ENCODE results near the gene SAYSD1.

The SAYSD1 gene

GRCh38 chr6:39060467-39061160 lies 54.4 kb downstream of the SAYSD1 start:
- no peak overlapping the region for H3K27ac ChIP-seq
- H3K9ac ChIP-seq = no peak overlapping the region
- no peaks in the 10 kb centered on the region for H3K4me1 ChIP-seq
- no peak overlapping the region for H3K4me2 ChIP-seq
- no peaks in the 10 kb centered on the region for H3K27me3 ChIP-seq
- H3K9me3 ChIP-seq = no peaks in the 10 kb centered on the region
- peaks cover 12% of the 10 kb centered on the region; the same call in 1 of the 2 replicates for H4K20me1 ChIP-seq
- no peak overlapping the region for H3K4me3 ChIP-seq
- no peak for TF ChIP-seq Cebpa-rat (IDR thresholded peaks at IDR 0.05)
- peaks cover 49% of the 10 kb centered on the region for H3K36me3 ChIP-seq

- Histone ChIP-seq H3K9ac (no peak overlapping the region), H3K4me2 (no peak overlapping the region), H3K9me3 (no peaks in the 10 kb centered on the region), H4K20me1 (peaks cover 17% of the 10 kb centered on the region; the same call in 1 of the 2 replicates), H3K4me3 (no peak overlapping the region), H3K4me1 (no peaks in the 10 kb centered on the region), H3K27ac (no peak overlapping the region), H3K36me3 (peaks cover 47% of the 10 kb centered on the region), H3K27me3 (no peaks in the 10 kb centered on the region)
- no peak for TF ChIP-seq Cebpa-rat (IDR thresholded peaks at IDR 0.05)
Measured at GRCh38 chr6:39059496-39060310, 55.3 kb downstream of the SAYSD1 start.

GRCh38 chr6:39058471-39059147 lies 56.4 kb downstream of the SAYSD1 start:
- Histone ChIP-seq H3K27ac (no peak overlapping the region), H3K27me3 (no peaks in the 10 kb centered on the region), H3K4me1 (no peaks in the 10 kb centered on the region), H3K36me3 (peaks cover 49% of the 10 kb centered on the region), H3K9me3 (no peaks in the 10 kb centered on the region), H3K4me2 (no peak overlapping the region), H3K4me3 (no peak overlapping the region), H3K9ac (no peak overlapping the region), H4K20me1 (peaks cover 28% of the 10 kb centered on the region; the same call in 1 of the 2 replicates)
- no peak for TF ChIP-seq Cebpa-rat (IDR thresholded peaks at IDR 0.05)

GRCh38 chr6:39057251-39058155 lies 57.5 kb downstream of the SAYSD1 start:
- Histone ChIP-seq H3K9ac (no peak overlapping the region), H3K4me2 (no peak overlapping the region), H3K4me1 (peaks cover 3% of the 10 kb centered on the region), H3K9me3 (no peaks in the 10 kb centered on the region), H3K27ac (no peak overlapping the region), H3K36me3 (peaks cover 49% of the 10 kb centered on the region), H3K4me3 (no peak overlapping the region), H4K20me1 (peaks cover 38% of the 10 kb centered on the region), H3K27me3 (no peaks in the 10 kb centered on the region)
- no peak for TF ChIP-seq Cebpa-rat (IDR thresholded peaks at IDR 0.05)

GRCh38 chr6:39056681-39057080 lies 58.3 kb downstream of the SAYSD1 start:
- Histone ChIP-seq H3K27ac (no peak overlapping the region), H4K20me1 (peaks cover 47% of the 10 kb centered on the region), H3K9me3 (no peaks in the 10 kb centered on the region), H3K27me3 (no peaks in the 10 kb centered on the region), H3K36me3 (peaks cover 49% of the 10 kb centered on the region), H3K9ac (no peak overlapping the region), H3K4me1 (peaks cover 11% of the 10 kb centered on the region), H3K4me3 (no peak overlapping the region), H3K4me2 (no peak overlapping the region)
- TF ChIP-seq Cebpa-rat (IDR thresholded peaks at IDR 0.05) = no peak

GRCh38 chr6:39056191-39056590 lies 58.8 kb downstream of the SAYSD1 start:
- Histone ChIP-seq H3K27ac (no peak overlapping the region), H3K9ac (no peak overlapping the region), H3K36me3 (peaks cover 49% of the 10 kb centered on the region), H3K9me3 (no peaks in the 10 kb centered on the region), H3K4me2 (no peak overlapping the region), H3K4me3 (no peak overlapping the region), H3K4me1 (peaks cover 16% of the 10 kb centered on the region), H4K20me1 (peaks cover 51% of the 10 kb centered on the region), H3K27me3 (no peaks in the 10 kb centered on the region)
- no peak for TF ChIP-seq Cebpa-rat (IDR thresholded peaks at IDR 0.05)

- no peaks in the 10 kb centered on the region for H3K9me3 ChIP-seq
- no peak overlapping the region for H3K4me3 ChIP-seq
- no peak overlapping the region for H3K9ac ChIP-seq
- no peak overlapping the region for H3K27ac ChIP-seq
- peaks cover 21% of the 10 kb centered on the region for H3K4me1 ChIP-seq
- no peak for TF ChIP-seq Cebpa-rat (IDR thresholded peaks at IDR 0.05)
- peaks cover 49% of the 10 kb centered on the region for H3K36me3 ChIP-seq
- H4K20me1 ChIP-seq = peaks cover 57% of the 10 kb centered on the region
- no peak overlapping the region for H3K4me2 ChIP-seq
- no peaks in the 10 kb centered on the region for H3K27me3 ChIP-seq
Measured at GRCh38 chr6:39055661-39056060, 59.3 kb downstream of the SAYSD1 start.

- no peaks in the 10 kb centered on the region for H3K9me3 ChIP-seq
- peaks cover 67% of the 10 kb centered on the region for H4K20me1 ChIP-seq
- H3K9ac ChIP-seq = no peak overlapping the region
- H3K27me3 ChIP-seq = peaks cover 5% of the 10 kb centered on the region; the same call in 1 of the 2 replicates
- TF ChIP-seq Cebpa-rat (IDR thresholded peaks at IDR 0.05) = no peak
- H3K36me3 ChIP-seq = peaks cover 48% of the 10 kb centered on the region
- H3K4me2 ChIP-seq = no peak overlapping the region
- no peak overlapping the region for H3K4me3 ChIP-seq
- peaks cover 31% of the 10 kb centered on the region for H3K4me1 ChIP-seq
- no peak overlapping the region for H3K27ac ChIP-seq
Measured at GRCh38 chr6:39054577-39055142, 60.3 kb downstream of the SAYSD1 start.
